GM15510 (cell line): ENCODE measurements around the gene LRRC59.

Experiments used
- POLR2A ChIP-seq: IDR thresholded peaks from 3 replicates; pipeline ENCODE4 v1.6.1; 2011; ENCODE audit warnings: borderline replicate concordance; ENCODE audit not compliant: insufficient read length; ENCODE audit errors: extremely low read depth

LRRC59 gene

DNA sequence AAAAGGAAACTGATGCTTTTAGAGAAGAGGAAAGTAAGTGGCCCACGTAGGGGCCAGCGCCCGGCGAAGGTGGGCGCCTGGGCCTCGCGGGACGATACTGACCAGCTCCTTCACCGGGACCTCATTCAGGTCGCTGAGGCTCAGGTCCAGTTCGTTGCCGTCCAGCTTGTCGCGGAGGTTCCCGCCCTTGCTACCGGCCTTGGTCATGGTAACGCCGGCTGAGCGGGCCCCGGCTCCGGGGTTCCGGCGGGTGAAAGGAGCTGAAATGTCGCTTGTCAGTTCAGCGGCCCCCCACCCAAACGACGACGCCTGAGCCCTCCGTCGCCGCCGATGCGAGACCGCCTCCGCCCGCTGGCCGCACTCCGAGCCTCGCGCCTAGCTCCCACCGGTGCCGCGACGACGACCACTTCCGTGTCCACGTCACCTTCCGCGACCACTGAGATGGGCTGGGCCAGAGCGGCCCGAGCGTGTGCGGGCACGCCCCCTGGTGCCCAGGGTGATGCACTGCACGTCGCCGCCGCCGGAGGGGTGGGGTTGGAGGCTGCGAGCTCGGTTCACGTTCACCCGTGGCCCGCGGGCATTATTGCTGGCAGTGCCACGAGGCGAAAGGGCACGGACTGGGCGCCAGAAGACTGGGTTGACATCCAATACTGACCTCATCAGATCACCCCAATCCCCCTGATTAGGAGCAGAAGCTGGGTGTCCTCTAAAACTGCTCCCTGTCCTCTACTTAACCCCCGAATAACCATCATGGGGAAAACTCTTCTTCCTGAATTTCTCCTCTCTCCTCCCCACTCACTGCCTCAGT lies at the start of gene LRRC59:
LRRC59 (minus strand) TSS at position 413 of the 808 bp plus-strand sequence; CDS start at position 207, 206 bp downstream.
- peak; percentile 94 for TF ChIP-seq POLR2A

DNA sequence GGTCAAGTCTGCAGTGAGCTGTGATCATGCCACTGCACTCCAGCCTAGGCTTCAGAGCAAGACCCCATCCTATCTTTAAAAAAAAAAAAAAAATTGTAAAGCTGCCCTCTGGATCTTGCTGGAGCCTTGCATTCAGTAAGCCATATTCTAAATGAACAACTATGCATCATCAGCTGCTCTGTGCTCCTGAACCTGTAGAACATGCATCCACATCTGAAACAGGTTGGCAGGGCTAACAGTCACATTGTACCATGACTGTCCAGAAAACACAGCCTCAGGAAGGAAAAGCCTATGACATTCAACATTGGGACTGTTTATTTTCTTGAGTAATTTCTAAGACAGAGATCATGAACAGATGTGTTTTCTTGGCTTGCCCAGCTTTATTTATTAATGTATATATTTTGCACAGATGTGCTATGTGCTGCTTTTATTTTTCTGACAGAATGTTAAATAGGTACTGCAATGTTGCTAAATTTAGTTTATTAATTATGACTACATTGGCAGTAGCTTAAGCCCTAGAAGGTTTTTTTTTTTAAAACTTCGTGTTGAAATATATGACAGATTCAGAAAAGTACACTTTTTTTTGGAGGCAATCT lies 48.5 kb upstream of the LRRC59 start:
- TF ChIP-seq POLR2A: no peak

DNA sequence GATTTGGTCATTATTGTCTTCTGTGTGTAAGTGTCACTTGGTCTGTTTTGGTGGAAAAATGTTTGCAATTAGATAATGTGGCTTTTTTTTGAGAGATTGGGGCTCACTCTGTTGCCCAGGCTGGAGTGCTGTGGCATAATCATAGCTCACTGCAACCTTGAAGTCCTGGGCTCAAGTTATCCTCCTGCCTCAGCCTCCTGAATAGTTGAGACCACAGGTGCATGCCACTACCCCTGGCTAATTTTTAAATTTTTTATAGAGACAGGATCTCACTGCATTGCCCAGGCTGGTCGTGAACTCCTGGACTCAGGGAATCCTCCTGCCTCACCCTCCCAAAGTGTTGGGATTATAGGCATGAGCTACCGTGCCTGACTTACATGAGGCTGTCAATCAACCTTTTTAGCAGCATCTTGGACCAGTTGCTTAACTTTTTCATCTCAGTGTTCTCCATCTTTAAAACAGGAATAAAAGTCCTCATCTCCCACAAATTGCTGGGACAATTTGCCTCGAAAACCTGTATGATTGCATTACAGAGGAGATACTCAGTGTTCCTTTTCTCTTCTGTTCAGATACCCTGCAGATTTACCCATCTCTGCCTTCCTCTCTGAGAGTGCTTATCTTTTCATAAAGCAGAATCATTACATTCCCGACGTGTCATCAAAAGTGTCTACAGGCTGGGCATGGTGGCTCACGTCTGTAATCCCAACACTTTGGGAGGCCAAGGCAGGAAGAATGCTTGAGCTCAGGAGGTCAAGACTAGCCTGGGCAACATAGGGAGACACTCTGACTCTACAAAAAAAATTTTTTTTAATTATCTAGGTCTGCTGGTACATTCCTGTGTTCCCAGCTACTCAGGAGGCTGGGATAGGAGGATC lies 47.8 kb upstream of the LRRC59 start:
- no peak for TF ChIP-seq POLR2A

DNA sequence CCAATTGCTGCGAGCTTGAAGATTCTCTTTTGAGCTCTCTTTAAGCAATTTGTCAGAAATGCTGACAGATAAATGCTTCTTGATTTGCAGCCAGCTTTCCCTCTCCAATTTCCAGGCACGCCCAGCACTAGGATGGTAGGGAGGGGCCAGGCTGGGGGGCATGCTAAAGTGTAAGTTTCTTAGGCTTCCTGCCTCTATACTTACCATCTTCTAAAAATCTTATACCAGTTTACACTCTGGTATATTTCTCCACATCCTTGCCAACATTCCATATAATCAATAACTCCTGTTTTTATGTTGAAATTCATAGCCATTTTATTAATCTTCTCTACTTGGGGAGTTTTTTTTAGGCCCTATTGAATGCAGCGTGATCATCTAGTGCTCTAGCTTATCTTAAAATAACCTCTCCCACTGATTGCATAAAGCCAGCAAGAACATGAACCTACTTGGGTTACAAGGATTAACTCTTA lies 46.2 kb upstream of the LRRC59 start:
- no peak for TF ChIP-seq POLR2A

DNA sequence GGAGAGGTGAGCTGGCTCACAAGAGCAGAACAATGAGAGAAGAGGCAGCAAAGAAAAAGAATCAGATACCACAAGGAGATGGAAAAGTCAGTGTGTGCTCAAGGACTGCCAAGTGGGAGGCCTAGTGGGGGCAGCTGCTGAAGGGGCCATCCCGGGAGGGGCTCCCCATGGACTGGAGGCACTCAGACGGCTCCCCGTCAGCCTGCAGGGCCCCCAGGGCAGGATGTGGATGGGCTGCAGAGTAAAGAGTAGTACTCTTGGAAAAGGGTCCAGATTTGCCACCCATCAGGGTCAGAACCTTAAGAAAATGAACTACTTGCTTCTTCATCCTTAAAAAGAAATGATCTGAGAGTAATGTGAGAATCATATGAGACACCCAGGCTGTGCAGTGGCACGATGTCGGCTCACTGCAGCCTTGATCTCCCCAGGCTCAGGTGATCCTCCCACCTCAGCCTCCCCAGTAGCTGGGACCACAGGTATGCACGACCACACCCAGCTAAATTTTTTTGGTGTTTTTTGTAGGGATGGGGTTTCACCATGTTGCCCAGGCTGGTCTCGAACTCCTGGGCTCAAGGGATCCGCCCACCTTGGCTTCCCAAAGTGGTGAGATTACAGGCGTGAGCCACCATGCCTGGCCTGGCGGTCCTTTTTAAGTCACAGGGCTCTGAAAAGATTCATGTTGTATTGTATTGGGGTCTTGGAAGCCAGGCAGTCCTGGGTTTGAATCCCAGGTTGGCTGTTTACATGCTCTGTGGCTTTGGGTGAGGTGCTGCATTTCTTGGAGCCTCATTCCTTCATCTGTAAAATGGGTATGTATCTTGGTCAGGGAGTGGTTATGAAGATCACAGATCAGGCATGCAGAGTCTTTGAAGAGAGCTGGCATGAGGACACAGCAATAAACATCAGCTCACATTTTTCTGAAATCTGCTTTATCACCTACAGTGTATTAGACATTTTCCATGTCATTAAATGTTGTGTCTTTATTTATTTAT lies 43.8 kb upstream of the LRRC59 start:
- TF ChIP-seq POLR2A: no peak

DNA sequence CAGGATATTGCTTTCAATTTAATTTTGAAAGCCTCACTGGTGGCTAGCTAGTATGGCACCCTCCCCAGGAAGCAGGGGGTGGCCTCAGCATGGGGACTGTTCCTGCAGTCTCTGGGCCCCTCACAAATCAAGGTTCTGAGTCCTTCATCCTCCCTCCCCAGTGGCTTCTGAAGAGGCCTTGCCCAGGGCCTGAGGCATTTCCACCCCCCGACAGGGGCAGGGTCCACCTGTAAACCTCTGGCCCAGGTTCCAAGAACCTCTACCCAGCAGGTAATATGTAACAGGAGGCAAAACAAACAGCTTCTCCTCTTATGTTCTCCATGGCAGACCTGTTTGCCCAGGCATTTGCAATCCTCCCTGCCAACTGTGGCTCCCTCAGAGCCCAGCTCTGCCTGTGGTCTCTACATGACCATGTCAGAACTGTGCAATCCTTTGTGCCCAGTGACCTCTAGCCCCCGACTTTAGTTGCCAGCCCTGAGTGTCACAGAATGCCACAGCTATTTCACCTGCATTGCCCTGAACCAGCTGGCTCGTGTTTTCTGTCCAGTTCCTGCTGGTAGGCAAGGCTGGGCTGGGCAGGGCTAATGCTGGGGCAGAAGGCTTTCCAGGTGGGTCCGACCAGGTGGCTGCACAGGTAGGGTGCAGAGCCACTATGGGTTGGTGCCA lies 43.0 kb upstream of the LRRC59 start:
- TF ChIP-seq POLR2A: no peak

DNA sequence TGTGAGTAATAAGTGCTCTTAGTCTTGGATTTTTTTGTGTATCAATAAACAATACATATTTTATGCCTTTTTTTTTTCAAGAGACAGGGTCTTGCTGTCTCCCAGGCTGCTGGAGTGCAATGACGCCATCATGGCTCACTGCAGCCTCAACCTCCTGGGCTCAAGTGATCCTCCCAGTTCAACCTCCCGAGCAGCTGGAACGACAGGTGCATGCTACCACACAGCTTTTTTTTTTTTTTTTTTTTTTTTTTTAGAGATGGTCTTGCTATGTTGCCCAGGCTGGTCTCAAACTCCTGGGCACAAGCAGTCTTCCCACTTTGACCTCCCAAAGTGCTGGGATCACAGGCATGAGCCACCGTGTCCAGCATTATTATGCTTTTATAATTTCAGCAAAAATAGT lies 41.7 kb upstream of the LRRC59 start:
- TF ChIP-seq POLR2A: no peak

DNA sequence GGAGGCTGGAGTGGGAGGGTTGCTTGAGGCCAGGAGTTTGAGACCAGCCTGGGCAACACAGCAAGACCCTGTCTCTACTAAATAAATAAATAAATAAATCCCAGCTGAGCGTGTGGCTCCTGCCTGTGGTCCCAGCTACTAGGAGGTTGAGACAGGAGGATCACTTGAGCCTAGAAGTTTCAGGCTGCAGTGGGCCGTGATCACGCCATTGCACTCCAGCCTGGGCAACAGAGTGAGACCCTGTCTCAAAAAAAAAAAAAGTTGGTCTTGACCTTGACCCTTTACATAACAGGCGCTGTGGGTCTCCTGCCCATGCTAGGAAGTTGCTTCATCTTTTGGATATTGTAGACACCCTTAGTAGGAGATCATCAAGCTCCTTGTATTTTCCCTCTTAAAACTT lies 40.1 kb upstream of the LRRC59 start:
- no peak for TF ChIP-seq POLR2A

DNA sequence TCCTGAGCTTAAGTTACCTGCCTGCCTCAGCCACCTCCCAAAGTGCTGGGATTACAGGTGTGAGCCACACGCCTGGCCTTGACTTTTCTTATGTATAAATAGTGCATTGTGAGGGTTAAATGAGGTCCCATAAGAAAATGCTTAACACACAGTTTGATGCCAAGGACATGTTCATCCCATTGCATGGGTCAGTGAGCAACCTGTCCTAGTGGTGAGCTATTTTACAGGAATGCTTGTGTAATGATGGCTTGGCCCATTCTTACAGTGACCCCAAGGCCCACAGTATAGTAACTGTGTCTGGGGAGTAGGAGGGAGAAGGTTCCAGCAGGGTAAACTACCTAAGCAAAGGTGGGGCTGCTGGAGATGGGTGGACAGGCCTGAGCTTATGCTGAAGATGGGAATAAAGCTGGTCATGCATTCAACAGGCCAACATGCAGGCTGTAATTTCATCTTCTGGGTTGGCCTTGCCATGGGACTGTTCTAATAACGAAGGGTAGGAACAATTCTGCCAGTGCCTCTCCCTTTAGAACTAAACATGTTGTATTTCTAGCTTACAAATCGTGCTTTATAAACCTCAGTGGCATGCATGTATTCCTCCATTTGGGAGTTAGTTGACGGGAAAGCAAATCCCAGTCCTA lies 34.9 kb upstream of the LRRC59 start:
- TF ChIP-seq POLR2A: no peak

DNA sequence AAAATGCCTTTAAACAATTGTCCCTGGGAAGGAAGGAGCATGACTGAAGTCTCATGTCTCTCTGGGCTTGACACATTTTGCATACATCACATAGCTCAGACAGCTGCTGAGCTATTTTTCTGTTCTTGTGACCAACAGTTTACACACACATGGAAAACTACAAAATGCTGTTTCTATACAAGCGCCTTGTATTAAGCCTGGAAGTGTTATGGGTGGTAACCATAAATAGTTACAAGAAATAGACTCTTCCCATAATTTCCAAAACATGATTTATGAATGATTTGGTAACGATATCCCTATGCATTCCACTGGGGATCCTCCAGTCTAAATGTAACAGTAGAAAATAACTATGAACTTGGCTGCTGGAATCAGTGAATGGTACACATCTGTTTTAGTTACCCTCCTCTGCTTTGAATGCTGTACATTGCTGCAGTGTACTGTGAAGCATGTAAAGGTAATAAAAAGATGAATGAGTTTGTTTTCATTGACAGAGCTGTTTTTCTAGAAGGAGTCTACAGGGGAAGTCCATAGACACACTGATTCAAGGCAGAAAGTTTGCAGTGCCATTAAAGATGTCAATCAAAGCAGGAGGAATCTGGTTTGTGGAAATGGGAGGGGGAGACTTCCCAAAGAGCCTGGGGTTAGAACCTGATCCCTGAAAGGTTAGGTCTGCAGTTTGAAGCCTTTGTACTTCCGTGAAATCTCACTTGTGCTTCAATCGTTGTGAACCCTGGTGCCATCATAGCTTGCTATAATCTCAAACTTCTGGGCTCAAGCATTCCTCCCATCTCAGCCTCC lies 33.7 kb upstream of the LRRC59 start:
- TF ChIP-seq POLR2A: no peak

DNA sequence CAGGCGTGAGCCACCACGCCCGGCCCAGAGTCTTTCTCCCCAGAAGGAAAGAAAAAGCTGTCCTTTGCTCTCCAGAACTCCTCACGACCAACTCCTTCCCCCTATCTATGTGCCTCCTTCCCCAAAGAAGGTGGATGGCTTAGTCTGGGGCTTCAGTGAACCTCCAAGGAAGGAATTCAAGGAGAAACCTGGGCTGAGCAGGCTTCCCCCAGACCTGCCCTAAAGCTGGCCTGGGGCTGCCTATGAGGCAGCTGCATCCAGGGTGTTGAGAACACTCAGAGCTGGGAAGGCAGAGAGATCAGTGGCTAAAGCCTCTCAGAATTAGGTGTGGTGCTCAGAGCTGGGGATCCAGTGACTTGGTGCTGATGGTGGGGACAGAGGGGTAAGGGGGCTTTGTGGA lies 32.5 kb upstream of the LRRC59 start:
- no peak for TF ChIP-seq POLR2A

DNA sequence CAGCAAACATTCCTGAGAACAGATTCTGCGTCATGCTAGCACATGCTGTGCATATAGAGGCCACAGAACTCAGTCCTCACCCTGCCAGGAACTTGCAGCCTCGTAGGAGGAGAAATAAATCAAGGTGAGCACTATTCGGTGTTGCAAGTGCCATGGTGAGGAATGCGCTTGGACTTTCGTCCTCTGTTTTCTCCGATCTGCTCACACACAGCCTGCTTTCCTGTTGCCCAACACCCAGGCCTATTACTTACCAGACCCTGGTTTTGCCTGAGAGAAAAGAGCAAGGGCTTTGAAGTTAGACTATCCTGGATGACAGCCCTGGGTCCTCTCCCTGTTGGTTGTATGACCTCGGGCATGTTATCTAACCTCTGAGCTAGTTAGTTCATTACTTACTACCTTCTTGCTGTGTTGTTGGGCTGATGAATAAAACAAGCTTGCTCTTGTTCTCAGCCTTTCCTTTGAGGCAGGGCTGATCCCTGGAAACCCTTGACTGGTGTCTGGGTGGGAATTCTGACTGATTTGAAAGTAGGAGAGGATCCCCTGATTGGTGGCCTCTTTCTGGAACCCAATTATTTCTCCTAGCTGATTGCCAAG lies 31.6 kb upstream of the LRRC59 start:
- TF ChIP-seq POLR2A: no peak
